Activated T-cell treated with anti-CD3 and anti-CD28 coated beads, Interleukin-2, amount 50 U/mL, for 4 hours (primary cell): ENCODE results near the gene CCM2L. TPM values are rescaled to one million over a fixed set of nuclear protein-coding genes. Genes with fewer than 3 reads are reported as not detected.

ENCODE experiments used
- ATAC-seq, 2 donors: fragments of 200-7000 bp; cut with Tn5 transposase; one replicate each; pipeline ENCODE4 v1.10.0; 2021
- DNase-seq: peaks from one replicate; pipeline ENCODE4 v3.0.0-alpha.2; 2020
- H3K27me3 Mint-ChIP-seq: one replicate; pipeline ENCODE4 v1.8.0; 2021; ENCODE audit warnings: low read depth, mixed read lengths
- H3K36me3 Mint-ChIP-seq: one replicate; pipeline ENCODE4 v1.8.0; 2022; ENCODE audit warnings: mixed read lengths; ENCODE audit not compliant: insufficient read depth
- H3K4me1 Mint-ChIP-seq: one replicate; pipeline ENCODE4 v1.8.0; 2021; ENCODE audit warnings: low read depth, mixed read lengths
- H3K4me3 Mint-ChIP-seq: one replicate; pipeline ENCODE4 v1.8.0; 2021; ENCODE audit warnings: mild to moderate bottlenecking, moderate library complexity, mixed read lengths
- H3K9me3 Mint-ChIP-seq: one replicate; pipeline ENCODE4 v1.8.0; 2021; ENCODE audit warnings: mixed read lengths
- total RNA-seq, 3 donors: library from RNA; stranded (reverse); gene quantifications; one replicate each; pipeline ENCODE4 v1.2.1, GENCODE V29; 2021

CCM2L gene
- not detected for total RNA-seq

- DNase-seq (no peak), ATAC-seq (no peak)
- no peak within 1 kb of the TSS for H3K4me3 Mint-ChIP-seq
- no peaks in the 10 kb centered on the region for H3K36me3 Mint-ChIP-seq
- no peaks in the 10 kb centered on the region for H3K4me1 Mint-ChIP-seq
- no peaks in the 10 kb centered on the region for H3K9me3 Mint-ChIP-seq
- peaks cover 7% of the 10 kb centered on the region for H3K27me3 Mint-ChIP-seq
Measured at GRCh38 chr20:32010101-32010500, at the start of gene CCM2L. CCM2L (plus strand) TSS chr20:32010438; CDS start chr20:32010455, 17 bp downstream.

DNA sequence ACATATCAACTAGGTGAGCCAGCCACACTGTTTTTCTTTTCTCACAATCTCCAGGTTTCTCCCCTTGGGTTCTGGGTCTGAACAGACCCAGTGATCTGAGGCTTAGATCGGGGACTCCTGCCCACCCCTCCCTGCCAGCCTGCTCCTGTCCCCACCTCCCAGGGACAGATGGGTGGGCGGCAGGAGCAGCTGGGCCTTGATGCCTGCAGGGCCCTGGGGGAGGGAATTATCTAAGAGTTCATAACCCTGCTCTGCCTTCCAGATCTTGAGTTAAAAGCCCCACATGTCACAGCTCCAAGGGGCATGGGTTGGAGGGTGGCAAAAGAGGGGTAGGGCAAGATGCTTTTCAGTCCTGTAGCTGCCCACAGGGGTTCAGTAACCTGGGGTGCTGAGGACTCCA, 47.5 kb upstream of the CCM2L start:
- H3K27me3 Mint-ChIP-seq = peaks cover 58% of the 10 kb centered on the region
- no peak for DNase-seq
- no peak overlapping the region for H3K4me3 Mint-ChIP-seq
- no peaks in the 10 kb centered on the region for H3K36me3 Mint-ChIP-seq
- no peak for ATAC-seq
- no peaks in the 10 kb centered on the region for H3K4me1 Mint-ChIP-seq
- H3K9me3 Mint-ChIP-seq = no peaks in the 10 kb centered on the region

DNA sequence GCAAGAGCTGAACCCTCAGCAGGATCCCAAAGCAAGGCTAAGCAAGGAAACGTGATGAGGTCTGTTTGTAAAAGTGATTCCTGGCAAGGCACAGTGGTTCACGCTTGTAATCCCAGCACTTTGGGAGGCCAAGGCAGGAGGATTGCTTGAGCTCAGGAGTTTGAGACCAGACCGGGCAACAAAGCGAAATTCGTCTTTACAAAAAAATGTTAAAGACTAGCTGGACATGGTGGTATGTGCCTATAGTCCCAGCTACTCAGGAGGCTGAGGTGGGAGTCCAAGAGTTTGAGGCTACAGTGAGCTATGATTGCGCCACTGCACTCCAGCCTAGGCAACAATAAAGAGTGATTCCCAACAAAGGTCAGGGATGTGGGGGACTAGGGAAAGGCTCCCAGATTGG, 46.3 kb upstream of the CCM2L start:
- ATAC-seq (no peak), DNase-seq (no peak)
- peaks cover 57% of the 10 kb centered on the region for H3K27me3 Mint-ChIP-seq
- H3K36me3 Mint-ChIP-seq = no peaks in the 10 kb centered on the region
- no peaks in the 10 kb centered on the region for H3K9me3 Mint-ChIP-seq
- H3K4me1 Mint-ChIP-seq = peaks cover 2% of the 10 kb centered on the region
- H3K4me3 Mint-ChIP-seq = no peak overlapping the region

GRCh38 chr20:31966991-31967655, 43.1 kb upstream of the CCM2L start:
- Mint-ChIP-seq H3K4me3 (peak overlapping the region; percentile 52), H3K9me3 (no peaks in the 10 kb centered on the region), H3K27me3 (peaks cover 71% of the 10 kb centered on the region), H3K4me1 (peaks cover 2% of the 10 kb centered on the region), H3K36me3 (no peaks in the 10 kb centered on the region)
- no peak for DNase-seq
- ATAC-seq = no peak

GRCh38 chr20:31967830-31968249, 42.4 kb upstream of the CCM2L start, which contains the start of gene XKR7:
XKR7 (plus strand) TSS chr20:31968151; CDS start chr20:31968176, 25 bp downstream.
- no peaks in the 10 kb centered on the region for H3K9me3 Mint-ChIP-seq
- ATAC-seq = peak; percentile 25 to 54

GRCh38 chr20:31968291-31969126, 41.7 kb upstream of the CCM2L start:
- no peaks in the 10 kb centered on the region for H3K9me3 Mint-ChIP-seq
- H3K27me3 Mint-ChIP-seq = peaks cover 73% of the 10 kb centered on the region
- peak; percentile 95 to 98 for ATAC-seq
- peak; percentile 72 for DNase-seq
- H3K4me1 Mint-ChIP-seq = peaks cover 2% of the 10 kb centered on the region
- H3K36me3 Mint-ChIP-seq = no peaks in the 10 kb centered on the region
- peak overlapping the region; percentile 83 for H3K4me3 Mint-ChIP-seq

More at GRCh38 chr20:31967830-31968249, 42.4 kb upstream of the CCM2L start, which contains the start of gene XKR7:
- Mint-ChIP-seq H3K4me1 (peaks cover 2% of the 10 kb centered on the region), H3K36me3 (no peaks in the 10 kb centered on the region), H3K27me3 (peaks cover 72% of the 10 kb centered on the region), H3K4me3 (peak within 1 kb of the TSS; percentile 83)
- no peak for DNase-seq

DNA sequence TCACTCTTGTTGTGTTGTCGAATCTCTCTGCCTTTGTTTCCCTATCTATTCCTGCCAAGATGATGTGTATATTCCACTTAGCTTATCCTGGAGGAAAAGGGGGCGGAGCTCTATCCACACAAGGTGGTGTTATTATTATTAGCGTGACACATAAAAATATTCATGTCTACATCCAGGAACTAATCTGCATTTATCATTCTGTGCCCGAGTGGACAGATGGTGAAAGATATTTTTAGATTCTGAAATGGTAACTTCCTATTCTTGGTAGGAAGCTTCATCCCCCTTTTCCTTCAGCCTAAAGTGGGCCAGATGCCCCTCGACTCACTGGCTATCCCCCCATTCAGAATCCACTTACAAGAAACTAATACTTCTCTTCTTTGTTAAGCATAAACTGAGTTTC, 40.2 kb upstream of the CCM2L start:
- Mint-ChIP-seq H3K27me3 (peaks cover 68% of the 10 kb centered on the region), H3K4me3 (no peak overlapping the region), H3K4me1 (peaks cover 2% of the 10 kb centered on the region), H3K9me3 (no peaks in the 10 kb centered on the region), H3K36me3 (no peaks in the 10 kb centered on the region)
- DNase-seq = no peak
- no peak for ATAC-seq

DNA sequence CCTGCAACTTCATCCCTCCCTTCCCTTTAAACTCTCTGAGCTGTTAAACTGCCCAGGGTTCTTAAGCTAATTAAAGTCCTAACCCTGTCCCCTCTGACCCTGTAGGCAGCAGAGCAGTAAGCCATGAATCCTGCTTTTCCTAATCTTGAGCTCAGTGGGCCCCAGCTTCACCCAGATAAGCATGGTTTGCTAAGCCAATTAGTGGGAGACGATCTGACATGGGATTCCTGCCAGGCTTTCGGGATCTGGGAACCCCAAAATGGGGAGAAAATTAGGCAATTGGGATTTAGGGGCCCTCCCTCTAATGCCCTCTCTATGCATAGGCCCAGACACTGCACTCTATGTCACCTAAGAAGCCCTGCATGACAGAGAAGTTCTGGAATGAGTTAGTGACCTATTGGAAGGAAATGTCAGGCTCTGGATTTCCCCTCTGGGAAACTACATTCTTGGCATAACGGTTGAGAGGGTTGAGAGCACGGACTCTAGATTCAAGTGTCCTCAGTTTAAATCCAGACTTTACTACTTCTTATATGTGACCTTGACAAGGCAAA, 37.7 kb upstream of the CCM2L start:
- H3K36me3 Mint-ChIP-seq = no peaks in the 10 kb centered on the region
- H3K4me1 Mint-ChIP-seq = peaks cover 2% of the 10 kb centered on the region
- no peaks in the 10 kb centered on the region for H3K9me3 Mint-ChIP-seq
- DNase-seq (no peak), ATAC-seq (no peak)
- H3K27me3 Mint-ChIP-seq = peaks cover 51% of the 10 kb centered on the region
- H3K4me3 Mint-ChIP-seq = no peak overlapping the region

- Mint-ChIP-seq H3K9me3 (no peaks in the 10 kb centered on the region), H3K27me3 (peaks cover 44% of the 10 kb centered on the region), H3K36me3 (no peaks in the 10 kb centered on the region), H3K4me3 (no peak overlapping the region), H3K4me1 (no peaks in the 10 kb centered on the region)
- ATAC-seq (no peak), DNase-seq (no peak)
Measured at GRCh38 chr20:31974296-31974695, 35.9 kb upstream of the CCM2L start.

DNA sequence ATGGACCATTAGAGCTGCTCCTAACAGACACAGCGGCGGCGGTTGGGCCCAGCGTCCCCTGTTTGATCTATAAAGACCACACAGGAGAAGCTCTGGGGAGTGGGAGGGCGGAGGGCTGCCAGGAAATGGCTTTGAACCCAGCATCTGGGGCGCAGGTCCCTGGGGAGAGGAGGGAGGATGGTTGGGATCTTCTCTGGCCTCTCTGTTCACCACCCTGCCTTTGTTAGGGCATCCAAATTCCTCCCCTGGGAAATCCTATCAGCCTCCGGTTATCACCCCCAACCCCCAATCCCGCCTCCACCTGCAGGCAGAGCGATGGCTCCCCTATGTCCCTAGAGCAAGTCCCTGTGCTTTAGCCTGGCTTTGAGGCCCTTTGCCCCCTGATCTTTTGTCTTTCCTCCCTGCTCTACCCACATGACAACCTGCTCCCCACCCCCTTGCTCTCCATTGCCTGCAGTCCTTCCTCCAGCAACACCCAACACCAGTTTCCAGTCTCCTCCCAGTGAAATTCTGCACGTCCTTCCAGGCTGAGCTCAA, 35.2 kb upstream of the CCM2L start:
- Mint-ChIP-seq H3K9me3 (no peaks in the 10 kb centered on the region), H3K27me3 (peaks cover 42% of the 10 kb centered on the region), H3K36me3 (no peaks in the 10 kb centered on the region), H3K4me3 (no peak overlapping the region), H3K4me1 (no peaks in the 10 kb centered on the region)
- ATAC-seq = no peak
- no peak for DNase-seq

GRCh38 chr20:31975874-31976273, 34.4 kb upstream of the CCM2L start:
- ATAC-seq (no peak), DNase-seq (no peak)
- H3K4me3 Mint-ChIP-seq = no peak overlapping the region
- no peaks in the 10 kb centered on the region for H3K36me3 Mint-ChIP-seq
- no peaks in the 10 kb centered on the region for H3K9me3 Mint-ChIP-seq
- peaks cover 39% of the 10 kb centered on the region for H3K27me3 Mint-ChIP-seq
- no peaks in the 10 kb centered on the region for H3K4me1 Mint-ChIP-seq

GRCh38 chr20:31977080-31977479, 33.2 kb upstream of the CCM2L start:
- no peak overlapping the region for H3K4me3 Mint-ChIP-seq
- peaks cover 36% of the 10 kb centered on the region for H3K27me3 Mint-ChIP-seq
- no peak for DNase-seq
- H3K9me3 Mint-ChIP-seq = no peaks in the 10 kb centered on the region
- no peaks in the 10 kb centered on the region for H3K4me1 Mint-ChIP-seq
- no peaks in the 10 kb centered on the region for H3K36me3 Mint-ChIP-seq
- no peak for ATAC-seq

- no peak overlapping the region for H3K4me3 Mint-ChIP-seq
- no peaks in the 10 kb centered on the region for H3K36me3 Mint-ChIP-seq
- peaks cover 30% of the 10 kb centered on the region for H3K27me3 Mint-ChIP-seq
- H3K9me3 Mint-ChIP-seq = no peaks in the 10 kb centered on the region
- DNase-seq (no peak), ATAC-seq (no peak)
- H3K4me1 Mint-ChIP-seq = no peaks in the 10 kb centered on the region
Measured at GRCh38 chr20:31979713-31980426, 30.4 kb upstream of the CCM2L start.

DNA sequence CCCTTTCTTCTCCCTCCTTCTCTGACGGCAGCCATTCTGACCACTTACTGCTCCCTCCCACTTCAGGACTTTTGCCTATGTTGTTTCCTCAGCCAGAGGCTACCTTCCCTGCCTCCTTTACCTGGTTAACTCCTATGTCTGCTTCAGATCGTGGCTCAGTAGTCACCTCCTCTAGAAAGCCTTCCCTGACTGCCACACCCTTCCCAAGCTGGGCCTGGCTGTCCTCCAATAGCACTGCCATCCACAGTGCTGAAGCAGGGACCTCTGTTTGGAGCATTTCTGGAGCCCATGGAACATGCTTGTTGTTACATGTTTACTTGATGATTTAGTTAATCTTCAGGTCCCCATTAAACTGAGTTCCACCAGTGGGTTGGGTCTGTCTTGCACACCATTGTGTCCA, 28.5 kb upstream of the CCM2L start:
- DNase-seq (no peak), ATAC-seq (no peak)
- Mint-ChIP-seq H3K4me1 (no peaks in the 10 kb centered on the region), H3K36me3 (no peaks in the 10 kb centered on the region), H3K27me3 (peaks cover 24% of the 10 kb centered on the region), H3K4me3 (no peak overlapping the region), H3K9me3 (no peaks in the 10 kb centered on the region)
